B cell (primary cell): ENCODE measurements around the gene MVK. TPM values are rescaled to one million over a fixed set of nuclear protein-coding genes. Genes with fewer than 3 reads are reported as not detected.

Experiments
- ATAC-seq: fragments of 200-7000 bp; cut with Tn5 transposase; one replicate; pipeline ENCODE4 v1.10.0; 2021; ENCODE audit warnings: low read depth, mild to moderate bottlenecking, moderate number of reproducible peaks, moderate library complexity
- CTCF ChIA-PET: fragments of 350-600 bp; sonication (Branson Sonifier 250); formaldehyde crosslinking; loops from one replicate; lab custom pipeline; 2021; ENCODE audit warnings: antibody characterized with exemption, inconsistent platforms; lab: Charles Lee
- POLR2A ChIA-PET: fragments of 350-600 bp; sonication (Branson Sonifier 250); formaldehyde crosslinking; loops from one replicate; lab custom pipeline; 2021; ENCODE audit warnings: antibody characterized with exemption; lab: Charles Lee
- DNase-seq: peaks from one replicate; pipeline ENCODE4 v3.0.0; 2013
- H2AFZ ChIP-seq: 2 replicates; pipeline ENCODE4 v1.6.1; 2012; ENCODE audit warnings: mild to moderate bottlenecking, low read depth, low read length; ENCODE audit not compliant: insufficient read depth, poor library complexity, severe bottlenecking
- H3K27ac ChIP-seq, 2 donors: 1 replicate in 1 of 2; 2 replicates in 1 of 2; pipeline ENCODE4 v1.5.1; 2012 to 2013; ENCODE audit warnings: low read length in 2 of 2, mild to moderate bottlenecking in 2 of 2, moderate library complexity in 1 of 2
- H3K27me3 ChIP-seq, 4 experiments: fragments of 200-600 bp in 1 of 4; sonication (generic) in 1 of 4; replicated peaks in 1 of 4; 1 replicate in 2 of 4; 2 replicates in 2 of 4; pipeline versions ENCODE4 v1.6.1 to v1.7.0; 2013 to 2016; ENCODE audit warnings: low read length in 3 of 4, mild to moderate bottlenecking in 2 of 4, mixed read lengths in 1 of 4, moderate library complexity in 1 of 4; ENCODE audit not compliant: insufficient read depth in 4 of 4, control insufficient read depth in 3 of 4; ENCODE audit errors: control extremely low read depth in 1 of 4
- H3K36me3 ChIP-seq, 2 experiments: replicated peaks in 1 of 2; 1 replicate in 1 of 2; 2 replicates in 1 of 2; pipeline versions ENCODE4 v1.6.1 to v1.7.1; 2013; ENCODE audit warnings: low read length in 1 of 2; ENCODE audit not compliant: insufficient read depth in 2 of 2, control insufficient read depth in 1 of 2; ENCODE audit errors: control extremely low read depth in 1 of 2, extremely low read depth in 1 of 2
- H3K4me1 ChIP-seq, 2 donors: fragments of 200-600 bp in 1 of 2; sonication (generic) in 1 of 2; 1 replicate in 1 of 2; 2 replicates in 1 of 2; pipeline versions ENCODE4 v1.5.1 to v1.6.1; 2013 to 2017; ENCODE audit warnings: low read length in 2 of 2; ENCODE audit not compliant: control insufficient read depth in 2 of 2, insufficient read depth in 2 of 2
- H3K4me2 ChIP-seq: replicated peaks from 2 replicates; pipeline ENCODE3; 2012; ENCODE audit warnings: mild to moderate bottlenecking, low read depth, low read length; ENCODE audit not compliant: poor library complexity, severe bottlenecking
- H3K4me3 ChIP-seq, 5 experiments: fragments of 200-600 bp in 1 of 5; sonication (generic) in 1 of 5; 1 replicate in 3 of 5; 2 replicates in 2 of 5; pipeline versions ENCODE4 v1.5.1 to v1.7.0; 2011 to 2016; ENCODE audit warnings: low read length in 4 of 5, mild to moderate bottlenecking in 4 of 5, low read depth in 2 of 5, control low read depth in 1 of 5, moderate library complexity in 1 of 5; ENCODE audit not compliant: insufficient read depth in 1 of 5; ENCODE audit errors: control extremely low read depth in 1 of 5, extremely low read depth in 1 of 5
- H3K79me2 ChIP-seq: fragments of 200-600 bp; sonication (generic); one replicate; pipeline ENCODE4 v1.6.0; 2016; ENCODE audit warnings: low read length; ENCODE audit not compliant: control insufficient read depth, insufficient read depth
- H3K9ac ChIP-seq: fragments of 200-600 bp; sonication (generic); 2 replicates; pipeline ENCODE4 v1.6.1; 2017; ENCODE audit warnings: mild to moderate bottlenecking, low read length, moderate library complexity
- H3K9me3 ChIP-seq, 3 donors: one replicate each; pipeline versions ENCODE4 v1.6.1 to v1.7.1; 2013; ENCODE audit warnings: low read length in 2 of 3; ENCODE audit not compliant: control insufficient read depth in 2 of 3, insufficient read depth in 1 of 3; ENCODE audit errors: control extremely low read depth in 1 of 3
- H4K20me1 ChIP-seq: 2 replicates; pipeline ENCODE4 v1.6.0; 2012; ENCODE audit warnings: mild to moderate bottlenecking, low read length; ENCODE audit not compliant: insufficient read depth, control insufficient read depth, poor library complexity, severe bottlenecking
- H3K27ac Mint-ChIP-seq: one replicate; pipeline ENCODE4 v1.8.0; 2021; ENCODE audit warnings: mixed read lengths
- H3K27me3 Mint-ChIP-seq: one replicate; pipeline ENCODE4 v1.8.0; 2021; ENCODE audit warnings: mixed read lengths
- H3K4me1 Mint-ChIP-seq: one replicate; pipeline ENCODE4 v1.8.0; 2021; ENCODE audit warnings: mixed read lengths
- H3K4me3 Mint-ChIP-seq: one replicate; pipeline ENCODE4 v1.8.0; 2021; ENCODE audit warnings: mixed read lengths
- H3K9me3 Mint-ChIP-seq: one replicate; pipeline ENCODE4 v1.8.0; 2022; ENCODE audit warnings: mixed read lengths; ENCODE audit not compliant: insufficient read depth
- EZH2 ChIP-seq: IDR thresholded peaks from 2 replicates; pipeline ENCODE4 v1.6.1; 2012; ENCODE audit warnings: borderline replicate concordance, low read depth, mild to moderate bottlenecking, moderate library complexity, low read length; ENCODE audit not compliant: insufficient read depth, poor library complexity, severe bottlenecking
- WGBS: methylation state at CpG from one replicate; pipeline ENCODE4 v1.1.5; 2013; ENCODE audit warnings: missing lambda C conversion rate; ENCODE audit not compliant: insufficient coverage; 5-methylcytosine and 5-hydroxymethylcytosine counted together
- intact Hi-C: fragments of 100-400 bp; cut with micrococcal nuclease; formaldehyde crosslinking; loops from one replicate; pipeline ENCODE4 v1.10.0; 2022
- polyA plus RNA-seq: library from polyadenylated mRNA; depleted of rRNA; stranded (reverse); fragments of >200 nt; gene quantifications from 2 replicates; pipeline ENCODE4 v1.2.3, GENCODE V29; 2012
- total RNA-seq, 2 donors: library from RNA; stranded (reverse); fragments of 120-200 nt in 1 of 2; gene quantifications; 1 replicate in 1 of 2; 2 replicates in 1 of 2; pipeline versions ENCODE4 v1.2.3 to v1.2.4, GENCODE V29; 2013 to 2022
- TF ChIP-seq, protein P1 (sequence below): fragments of 200-600 bp; IDR thresholded peaks from one replicate; pipeline ENCODE4 v1.8.0; 2022; ENCODE audit warnings: antibody characterized with exemption, mild to moderate bottlenecking

Gene MVK
- total and polyA plus RNA-seq, 2 donors (not counting 1 experiment from before 2014, with no cell fraction given): 12.1 to 12.5 TPM

DNA sequence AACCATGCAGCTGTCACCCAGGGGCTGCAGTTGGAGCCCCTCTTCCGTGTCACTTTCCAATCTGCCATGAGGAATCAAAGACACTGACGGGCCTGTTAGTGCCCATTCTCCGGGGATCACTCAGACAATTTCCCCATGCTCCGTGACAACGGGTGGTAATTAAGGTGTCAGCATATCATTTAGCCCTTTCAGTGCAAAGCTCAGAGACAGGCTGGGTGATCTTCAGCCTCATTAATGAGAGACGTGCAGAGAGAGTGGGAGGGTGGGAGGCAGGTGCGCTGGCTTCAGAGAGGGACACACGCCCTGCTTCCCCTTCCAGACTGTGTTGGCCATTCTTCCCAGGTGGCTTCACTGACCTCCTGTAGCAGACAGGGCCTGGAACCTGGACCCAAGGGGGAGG, 58.7 kb downstream of the MVK start:
- no peaks in the 10 kb centered on the region for H3K4me1 Mint-ChIP-seq

DNA sequence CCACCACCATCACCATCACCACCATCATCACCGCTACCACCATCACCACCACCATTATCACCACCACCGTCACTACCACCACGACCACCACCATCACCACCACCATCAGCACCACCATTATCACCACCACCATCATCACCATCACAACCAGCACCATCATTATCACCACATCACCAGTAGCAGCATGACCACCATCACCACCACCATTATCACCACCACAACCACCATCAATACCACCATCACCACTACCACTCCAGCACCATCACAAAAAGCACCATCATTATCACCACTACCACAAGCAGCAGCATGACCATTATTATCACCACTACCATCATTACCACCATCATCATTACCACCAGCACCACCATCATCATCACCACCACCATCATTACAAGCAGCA, 62.1 kb downstream of the MVK start:
- H3K4me1 ChIP-seq: no peaks in the 10 kb centered on the region
- H3K4me3 Mint-ChIP-seq: no peak overlapping the region
- TF ChIP-seq, protein P1, sequence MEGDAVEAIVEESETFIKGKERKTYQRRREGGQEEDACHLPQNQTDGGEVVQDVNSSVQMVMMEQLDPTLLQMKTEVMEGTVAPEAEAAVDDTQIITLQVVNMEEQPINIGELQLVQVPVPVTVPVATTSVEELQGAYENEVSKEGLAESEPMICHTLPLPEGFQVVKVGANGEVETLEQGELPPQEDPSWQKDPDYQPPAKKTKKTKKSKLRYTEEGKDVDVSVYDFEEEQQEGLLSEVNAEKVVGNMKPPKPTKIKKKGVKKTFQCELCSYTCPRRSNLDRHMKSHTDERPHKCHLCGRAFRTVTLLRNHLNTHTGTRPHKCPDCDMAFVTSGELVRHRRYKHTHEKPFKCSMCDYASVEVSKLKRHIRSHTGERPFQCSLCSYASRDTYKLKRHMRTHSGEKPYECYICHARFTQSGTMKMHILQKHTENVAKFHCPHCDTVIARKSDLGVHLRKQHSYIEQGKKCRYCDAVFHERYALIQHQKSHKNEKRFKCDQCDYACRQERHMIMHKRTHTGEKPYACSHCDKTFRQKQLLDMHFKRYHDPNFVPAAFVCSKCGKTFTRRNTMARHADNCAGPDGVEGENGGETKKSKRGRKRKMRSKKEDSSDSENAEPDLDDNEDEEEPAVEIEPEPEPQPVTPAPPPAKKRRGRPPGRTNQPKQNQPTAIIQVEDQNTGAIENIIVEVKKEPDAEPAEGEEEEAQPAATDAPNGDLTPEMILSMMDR: no peak
- no peak for TF ChIP-seq EZH2
- POLR2A ChIA-PET: no interaction called here
- no peak overlapping the region for H2AFZ ChIP-seq
- H3K9me3 ChIP-seq: peaks cover 0 to 17% (median 0%) of the 10 kb centered on the region in 3 donors
- H3K36me3 ChIP-seq: no peaks in the 10 kb centered on the region
- no peak overlapping the region for H3K9ac ChIP-seq
- H3K4me3 ChIP-seq: no peak overlapping the region
- H3K9me3 Mint-ChIP-seq: no peaks in the 10 kb centered on the region
- peaks cover 15% of the 10 kb centered on the region for H3K27me3 Mint-ChIP-seq
- no peaks in the 10 kb centered on the region for H4K20me1 ChIP-seq
- DNase-seq (no peak), ATAC-seq (no peak)
- H3K27ac ChIP-seq: no peak overlapping the region
- peaks cover 0 to 9% (median 4%) of the 10 kb centered on the region in 4 experiments for H3K27me3 ChIP-seq
- no peaks in the 10 kb centered on the region for H3K79me2 ChIP-seq
- H3K27ac Mint-ChIP-seq: no peak overlapping the region
- WGBS: 93% methylated on average over 3 of the region's 3 CpGs
- no peaks in the 10 kb centered on the region for H3K4me1 Mint-ChIP-seq
- intact Hi-C loops: no loop called here
- CTCF ChIA-PET: no interaction called here
- no peak overlapping the region for H3K4me2 ChIP-seq

More for the DNA sequence above, 58.7 kb downstream of the MVK start:
- ChIA-PET CTCF (interaction anchor here (1.3 kb wide), 1 partner anchor 34 kb away, joined by 4 read pairs; no protein-coding TSS in a partner anchor), POLR2A (no interaction called here)
- DNase-seq (no peak), ATAC-seq (no peak)
- Mint-ChIP-seq H3K9me3 (peaks cover 2% of the 10 kb centered on the region), H3K27me3 (peaks cover 30% of the 10 kb centered on the region), H3K27ac (no peak overlapping the region), H3K4me3 (no peak overlapping the region)
- H3K27ac ChIP-seq: no peak overlapping the region
- peaks cover 0 to 8% (median 0%) of the 10 kb centered on the region in 3 donors for H3K9me3 ChIP-seq
- intact Hi-C loops: no loop called here
- H3K9ac ChIP-seq: no peak overlapping the region
- H3K36me3 ChIP-seq: no peaks in the 10 kb centered on the region
- no peaks in the 10 kb centered on the region for H3K79me2 ChIP-seq
- H4K20me1 ChIP-seq: no peaks in the 10 kb centered on the region
- H2AFZ ChIP-seq: no peak overlapping the region
- no peaks in the 10 kb centered on the region for H3K4me1 ChIP-seq
- 95% methylated on average over 6 of the region's 8 CpGs for WGBS
- no peak overlapping the region for H3K4me2 ChIP-seq
- peaks cover 0 to 12% (median 5%) of the 10 kb centered on the region in 4 experiments for H3K27me3 ChIP-seq
- no peak overlapping the region for H3K4me3 ChIP-seq
- TF ChIP-seq, protein P1: no peak
- TF ChIP-seq EZH2: no peak
